ENCODE measurements around the gene ARMH2. TPM values are rescaled to one million over a fixed set of nuclear protein-coding genes. Genes with fewer than 3 reads are reported as not detected.
"Not testable (repeated sequence)": the region's sequence is repeated elsewhere in the genome, so short reads cannot be mapped to it uniquely, and the experiment has no call there.

ARMH2 gene
- total RNA-seq, 2 donors from 2014 or later: not detected

- Histone ChIP-seq H3K27me3 (no peaks in the 10 kb centered on the region), H3K27ac (no peak overlapping the region), H3K4me3 (no peak overlapping the region), H3K36me3 (no peaks in the 10 kb centered on the region), H3K4me1 (no peaks in the 10 kb centered on the region), H3K9me3 (no peaks in the 10 kb centered on the region)
- TF ChIP-seq, protein P1, sequence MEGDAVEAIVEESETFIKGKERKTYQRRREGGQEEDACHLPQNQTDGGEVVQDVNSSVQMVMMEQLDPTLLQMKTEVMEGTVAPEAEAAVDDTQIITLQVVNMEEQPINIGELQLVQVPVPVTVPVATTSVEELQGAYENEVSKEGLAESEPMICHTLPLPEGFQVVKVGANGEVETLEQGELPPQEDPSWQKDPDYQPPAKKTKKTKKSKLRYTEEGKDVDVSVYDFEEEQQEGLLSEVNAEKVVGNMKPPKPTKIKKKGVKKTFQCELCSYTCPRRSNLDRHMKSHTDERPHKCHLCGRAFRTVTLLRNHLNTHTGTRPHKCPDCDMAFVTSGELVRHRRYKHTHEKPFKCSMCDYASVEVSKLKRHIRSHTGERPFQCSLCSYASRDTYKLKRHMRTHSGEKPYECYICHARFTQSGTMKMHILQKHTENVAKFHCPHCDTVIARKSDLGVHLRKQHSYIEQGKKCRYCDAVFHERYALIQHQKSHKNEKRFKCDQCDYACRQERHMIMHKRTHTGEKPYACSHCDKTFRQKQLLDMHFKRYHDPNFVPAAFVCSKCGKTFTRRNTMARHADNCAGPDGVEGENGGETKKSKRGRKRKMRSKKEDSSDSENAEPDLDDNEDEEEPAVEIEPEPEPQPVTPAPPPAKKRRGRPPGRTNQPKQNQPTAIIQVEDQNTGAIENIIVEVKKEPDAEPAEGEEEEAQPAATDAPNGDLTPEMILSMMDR (IDR thresholded peaks at IDR 0.05): no peak
- DNase-seq (ENCODE audit: low spot score): no peak
Observed at GRCh38 chr6:24761193-24761835, 37.4 kb downstream of the ARMH2 start.

DNA sequence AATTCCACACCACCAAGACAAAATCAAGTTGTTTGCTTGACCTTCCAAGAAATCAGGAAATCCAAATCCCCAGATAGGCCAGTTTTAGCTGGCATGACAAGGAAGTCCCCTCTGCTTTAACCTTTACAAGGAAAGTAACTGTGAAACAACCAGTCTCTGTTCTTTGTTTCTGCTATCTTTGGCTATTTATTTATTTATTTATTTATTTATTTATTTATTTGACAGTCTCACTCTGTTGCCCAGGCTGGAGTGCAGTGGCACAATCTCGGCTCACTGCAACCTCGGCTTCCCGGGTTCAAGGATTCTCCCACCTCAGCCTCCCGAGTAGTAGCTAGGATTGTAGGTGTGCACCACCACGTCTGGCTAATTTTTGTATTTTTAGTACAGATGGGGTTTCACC lies 38.5 kb downstream of the ARMH2 start:
- TF ChIP-seq, protein P1 (IDR thresholded peaks at IDR 0.05): no peak
- Histone ChIP-seq H3K27me3 (no peaks in the 10 kb centered on the region), H3K36me3 (no peaks in the 10 kb centered on the region), H3K27ac (no peak overlapping the region), H3K9me3 (no peaks in the 10 kb centered on the region), H3K4me3 (no peak overlapping the region), H3K4me1 (no peaks in the 10 kb centered on the region)
- DNase-seq (ENCODE audit: low spot score): no peak

GRCh38 chr6:24759718-24760117 lies 39.0 kb downstream of the ARMH2 start:
- H3K9me3 ChIP-seq: no peaks in the 10 kb centered on the region
- H3K27me3 ChIP-seq: no peaks in the 10 kb centered on the region
- no peak overlapping the region for H3K27ac ChIP-seq
- TF ChIP-seq, protein P1 (IDR thresholded peaks at IDR 0.05): no peak
- no peak overlapping the region for H3K4me3 ChIP-seq
- DNase-seq (ENCODE audit: low spot score): no peak
- H3K4me1 ChIP-seq: no peaks in the 10 kb centered on the region
- H3K36me3 ChIP-seq: no peaks in the 10 kb centered on the region

- Histone ChIP-seq H3K4me1 (no peaks in the 10 kb centered on the region), H3K9me3 (no peaks in the 10 kb centered on the region), H3K36me3 (no peaks in the 10 kb centered on the region), H3K4me3 (no peak overlapping the region), H3K27me3 (no peaks in the 10 kb centered on the region), H3K27ac (no peak overlapping the region)
- TF ChIP-seq, protein P1 (IDR thresholded peaks at IDR 0.05): no peak
- no peak for DNase-seq (ENCODE audit: low spot score)
Observed at GRCh38 chr6:24757611-24758010, 41.1 kb downstream of the ARMH2 start.

GRCh38 chr6:24755279-24755678 lies 43.4 kb downstream of the ARMH2 start:
- no peak for DNase-seq (ENCODE audit: low spot score)
- Histone ChIP-seq H3K27me3 (no peaks in the 10 kb centered on the region), H3K4me1 (no peaks in the 10 kb centered on the region), H3K27ac (no peak overlapping the region), H3K36me3 (no peaks in the 10 kb centered on the region), H3K4me3 (no peak overlapping the region), H3K9me3 (no peaks in the 10 kb centered on the region)
- TF ChIP-seq, protein P1 (IDR thresholded peaks at IDR 0.05): no peak

DNA sequence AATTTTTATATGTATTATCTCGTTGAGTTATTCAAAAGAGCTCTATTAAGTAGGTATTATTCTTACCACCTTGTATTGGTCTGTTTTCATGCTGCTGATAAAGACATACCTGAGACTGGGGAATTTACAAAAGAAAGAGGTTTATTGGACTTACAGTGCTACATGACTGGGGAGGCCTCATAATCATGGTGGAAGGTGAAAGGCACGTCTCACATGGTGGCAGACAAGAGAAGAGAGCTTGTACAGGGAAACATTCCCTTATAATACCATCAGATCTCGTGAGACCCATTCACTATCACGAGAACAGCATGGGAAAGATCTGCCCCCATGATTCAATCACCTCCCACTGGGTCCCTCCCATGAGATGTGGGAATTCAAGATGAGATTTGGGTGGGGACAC lies 44.3 kb downstream of the ARMH2 start:
- H3K9me3 ChIP-seq; H3K27me3 ChIP-seq; H3K4me1 ChIP-seq; H3K4me3 ChIP-seq; H3K27ac ChIP-seq; DNase-seq (ENCODE audit: low spot score); H3K36me3 ChIP-seq: not testable (repeated sequence)
